ENCODE data around the gene GRM4.

DNA sequence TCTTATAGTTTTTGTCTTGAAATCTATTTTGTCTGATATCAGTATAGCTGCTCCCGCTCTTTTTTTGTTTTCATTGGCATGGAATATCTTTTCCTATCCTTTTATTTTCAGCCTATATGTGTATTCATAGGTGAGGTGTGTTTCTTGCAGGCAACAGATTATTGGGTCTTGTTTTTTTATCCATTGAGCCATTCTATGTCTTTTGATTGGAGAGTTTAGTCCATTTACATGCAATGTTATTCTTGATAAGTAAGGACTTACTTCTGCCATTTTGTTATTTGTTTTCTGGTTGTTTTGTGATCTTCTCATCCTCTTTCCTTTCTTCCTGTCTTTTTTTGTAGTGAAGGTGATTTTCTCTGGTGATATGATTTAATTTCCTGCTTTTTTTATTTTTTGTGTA, 24.0 kb upstream of the GRM4 start:
- TF ChIP-seq YY1 (IDR thresholded peaks at IDR 0.05; ENCODE audit: insufficient read depth, insufficient read length) (no peak), ZNF274 (IDR thresholded peaks at IDR 0.05; ENCODE audit: low read depth, low read length) (no peak)
